Activated CD8-positive, alpha-beta memory T cell treated with anti-CD3 and anti-CD28 coated beads for 48 hours (primary cell): ENCODE data around the gene CYFIP1.

Experiments used
- DNase-seq, 3 experiments: peaks; one replicate each; pipeline ENCODE4 v3.0.0-alpha.2; 2020; ENCODE audit warnings: low read depth in 2 of 3, low spot score in 2 of 3

Gene CYFIP1

DNA sequence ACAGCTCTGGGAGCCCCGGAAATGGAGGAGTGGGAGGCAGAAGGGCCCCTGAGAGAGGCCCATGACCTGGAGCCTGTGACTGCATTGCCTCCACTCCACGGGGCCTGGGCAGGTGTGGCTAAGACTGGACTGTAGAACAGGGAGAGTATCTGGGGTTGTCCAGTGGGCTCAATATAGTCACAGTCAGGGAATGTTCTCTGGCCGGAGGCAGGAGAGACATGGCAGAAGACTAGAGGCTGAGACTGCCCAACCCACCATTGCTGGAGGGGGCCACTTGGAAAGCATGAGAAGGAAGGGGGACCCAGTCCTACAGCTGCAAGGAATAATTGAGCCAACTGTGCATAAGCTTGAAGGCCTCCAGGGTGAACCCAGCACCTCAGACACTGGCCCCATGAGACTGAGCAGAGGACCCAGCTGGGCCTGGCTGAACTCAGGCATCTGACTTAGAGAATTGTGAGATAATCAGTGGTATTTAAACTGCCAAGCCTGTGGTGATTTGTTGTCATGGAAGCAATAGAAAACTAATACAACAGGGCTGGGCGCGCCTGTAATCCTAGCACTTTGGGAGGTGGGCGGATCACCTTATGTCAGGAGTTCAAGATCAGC lies 108.6 kb downstream of the CYFIP1 start:
- no peak for DNase-seq

DNA sequence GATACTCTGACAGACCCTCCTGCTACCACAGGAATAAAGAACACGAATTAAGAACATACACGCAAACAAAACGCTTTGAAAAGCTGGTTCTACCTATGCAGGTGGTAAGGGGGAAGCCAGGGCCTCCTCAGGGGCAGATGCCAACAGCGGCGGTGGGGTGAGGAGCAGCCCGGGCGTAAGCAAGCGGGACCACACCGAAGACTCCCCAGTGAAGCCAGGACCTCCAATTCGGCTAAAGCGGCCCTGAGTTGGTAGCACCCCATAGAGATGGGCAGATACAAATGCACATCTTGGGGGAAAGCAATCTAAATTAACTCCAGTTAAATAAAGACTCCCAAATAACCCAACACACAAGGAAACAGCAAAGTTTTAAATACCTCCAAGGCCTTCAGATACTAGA lies 109.3 kb downstream of the CYFIP1 start:
- DNase-seq, result no peak

DNA sequence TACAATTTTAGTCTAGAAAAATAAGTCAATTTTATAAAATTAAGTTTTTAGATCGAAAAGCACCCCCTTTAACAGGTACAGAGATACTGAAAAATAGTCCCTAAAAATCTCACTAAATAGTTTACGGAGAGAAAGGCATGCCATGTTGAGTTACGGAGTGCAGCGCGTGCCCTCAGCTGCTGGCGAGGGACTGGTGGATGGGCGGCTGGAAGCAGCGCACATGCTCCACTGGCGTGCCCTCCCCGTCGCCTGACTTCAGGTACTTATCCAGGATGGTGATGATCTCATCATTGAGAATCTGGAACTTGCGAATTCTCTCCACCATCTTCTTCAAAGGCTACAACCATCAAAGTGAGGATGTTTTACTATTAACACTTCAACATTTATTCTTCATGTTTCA lies 110.3 kb downstream of the CYFIP1 start:
- DNase-seq, result no peak

DNA sequence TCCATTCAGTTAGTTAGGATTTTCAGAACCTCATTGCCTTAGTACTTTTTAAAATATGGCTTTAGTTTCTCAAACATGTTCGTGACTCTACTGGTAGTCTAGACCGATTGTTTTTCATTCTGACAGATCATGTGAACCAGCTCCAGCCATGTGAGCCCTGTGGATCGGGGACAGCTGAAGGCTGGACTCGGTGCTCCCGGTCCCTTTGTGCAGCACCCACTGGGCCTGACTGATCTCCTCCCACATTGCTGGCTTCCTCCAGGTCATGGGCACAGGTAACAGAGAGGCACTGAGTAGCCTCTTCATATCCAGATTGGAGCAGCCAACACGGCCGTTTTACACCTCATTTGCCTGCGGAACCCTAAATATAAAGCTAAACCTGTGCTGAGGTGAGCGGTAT lies 111.2 kb downstream of the CYFIP1 start:
- no peak for DNase-seq

- no peak for DNase-seq
These were observed 111.7 kb downstream of the CYFIP1 start for GRCh38 chr15:22868495-22868894.

DNA sequence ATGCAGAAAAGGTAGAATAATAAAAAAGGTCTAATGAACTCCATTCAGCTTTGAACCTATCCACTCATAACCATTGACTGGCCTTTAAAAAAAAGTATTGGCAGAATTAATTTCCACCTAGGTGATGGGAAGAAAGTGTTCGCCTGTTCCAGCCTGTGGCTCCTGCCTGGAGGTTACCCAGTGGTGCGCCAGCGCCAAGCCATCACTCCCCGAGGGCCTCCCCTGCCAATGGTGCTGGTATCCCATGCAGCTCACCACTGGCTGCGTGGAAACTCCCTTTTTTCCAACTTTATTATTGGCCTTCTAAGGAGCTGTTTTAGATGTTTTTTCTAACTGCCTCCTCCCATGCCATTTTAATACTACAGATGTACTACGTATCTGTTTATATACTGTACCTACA lies 112.3 kb downstream of the CYFIP1 start:
- DNase-seq, result no peak

GRCh38 chr15:22866079-22866478 lies 114.1 kb downstream of the CYFIP1 start:
- no peak for DNase-seq

DNA sequence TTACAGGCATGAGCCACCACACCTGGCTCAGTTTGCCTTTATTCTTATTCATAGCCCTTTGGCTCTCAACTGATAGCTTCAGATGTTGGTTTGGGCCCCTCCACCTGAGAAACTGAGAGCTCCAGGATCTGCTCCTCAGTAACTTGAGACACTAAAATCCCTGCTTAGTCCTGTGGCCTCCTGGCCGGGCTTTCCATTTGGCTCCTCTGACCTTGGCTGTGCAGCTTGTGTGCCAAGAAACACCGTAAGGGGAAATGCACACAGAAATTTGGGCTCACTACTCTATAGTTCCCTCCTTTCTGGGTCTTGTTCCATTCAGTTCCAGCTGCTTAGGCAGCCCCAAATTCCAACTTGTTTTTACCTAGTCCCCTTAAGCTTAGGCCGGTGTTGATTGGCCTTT lies 116.8 kb downstream of the CYFIP1 start:
- no peak for DNase-seq

- DNase-seq, result no peak
These were observed 119.0 kb downstream of the CYFIP1 start for GRCh38 chr15:22861161-22861560.

GRCh38 chr15:22856659-22857058 lies 123.5 kb downstream of the CYFIP1 start:
- no peak for DNase-seq

DNA sequence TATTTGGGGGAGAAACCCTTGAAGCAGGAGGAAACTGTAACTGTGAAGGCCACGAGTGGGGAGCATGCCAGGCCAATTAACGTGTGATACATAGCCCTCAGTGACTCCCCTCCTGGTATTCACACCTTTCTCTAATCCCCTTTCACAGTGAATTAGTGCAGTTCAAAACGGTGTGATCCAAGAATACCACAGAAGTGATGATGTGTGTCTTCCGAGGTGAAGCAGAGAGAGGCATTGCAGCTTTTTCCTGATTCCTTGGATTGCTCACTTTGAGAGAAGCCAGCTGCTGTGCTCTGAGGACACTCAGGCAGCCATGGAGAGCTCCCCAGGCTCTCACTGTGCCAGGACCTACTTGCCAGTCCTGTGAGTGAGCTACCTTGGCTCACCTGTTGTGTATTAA lies 124.4 kb downstream of the CYFIP1 start:
- no peak for DNase-seq

GRCh38 chr15:22851513-22851912 lies 128.7 kb downstream of the CYFIP1 start:
- no peak for DNase-seq

- no peak for DNase-seq
These were observed 130.1 kb downstream of the CYFIP1 start for GRCh38 chr15:22850055-22850454.

DNA sequence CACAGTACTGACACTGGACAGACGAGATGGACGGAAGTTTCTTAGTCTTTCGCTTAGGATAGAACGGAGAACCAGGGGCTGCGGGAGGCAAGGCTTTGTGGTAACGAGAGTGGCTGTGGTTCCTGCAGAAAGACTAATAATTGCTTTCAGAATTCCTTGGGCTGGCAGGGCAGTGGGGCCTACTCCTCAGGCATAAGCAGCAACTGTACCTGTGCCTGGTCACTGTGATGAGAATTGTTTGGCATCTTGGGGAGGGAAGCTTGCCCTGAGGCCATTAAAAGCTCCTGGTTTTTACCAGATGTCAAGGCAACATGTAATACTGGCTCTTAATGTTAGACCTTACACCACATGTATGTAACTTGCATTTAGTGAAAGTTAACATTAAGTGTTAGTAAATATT lies 134.1 kb downstream of the CYFIP1 start:
- no peak for DNase-seq

GRCh38 chr15:22845289-22845900 lies 134.8 kb downstream of the CYFIP1 start:
- DNase-seq, result no peak

DNA sequence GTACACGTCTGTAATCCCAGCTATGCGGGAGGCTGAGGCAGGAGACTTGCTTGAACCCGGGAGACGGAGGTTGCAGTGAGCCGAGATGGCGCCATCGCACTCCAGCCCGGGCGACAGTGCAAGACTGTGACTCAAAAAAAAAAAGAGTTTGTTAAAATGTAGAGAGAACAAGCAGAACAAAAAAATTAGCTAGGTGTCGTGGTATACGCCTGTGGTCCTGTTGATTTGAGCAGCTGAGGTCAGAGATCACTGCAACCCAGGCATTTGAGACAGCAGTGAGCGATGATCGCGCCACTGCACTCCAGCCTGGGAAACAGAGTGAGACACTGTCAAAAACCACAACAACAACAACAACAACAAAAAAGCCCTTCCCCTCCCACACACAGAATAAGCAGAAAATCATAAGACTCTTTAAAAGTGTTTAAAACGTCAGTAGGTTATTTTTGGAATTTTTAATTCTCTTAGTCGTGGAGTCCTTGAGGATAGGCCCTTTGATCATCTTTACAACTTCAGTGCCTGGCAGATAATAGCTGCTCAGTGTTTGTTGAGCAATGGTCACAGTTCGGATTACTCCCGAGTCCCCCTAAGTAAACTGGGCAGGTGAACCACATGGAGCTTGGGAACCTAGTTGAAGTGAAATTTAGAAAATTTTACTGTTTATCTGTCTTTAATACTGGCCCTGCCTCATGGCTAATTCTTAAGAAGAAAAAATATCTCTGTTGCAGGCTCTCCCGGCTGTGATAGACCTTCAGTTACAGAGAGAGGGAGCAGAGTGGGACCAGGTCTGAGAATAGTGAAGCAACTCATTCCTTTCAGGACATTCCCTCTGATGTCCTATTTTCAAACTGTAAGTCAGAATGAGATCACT lies 135.5 kb downstream of the CYFIP1 start:
- no peak for DNase-seq

DNA sequence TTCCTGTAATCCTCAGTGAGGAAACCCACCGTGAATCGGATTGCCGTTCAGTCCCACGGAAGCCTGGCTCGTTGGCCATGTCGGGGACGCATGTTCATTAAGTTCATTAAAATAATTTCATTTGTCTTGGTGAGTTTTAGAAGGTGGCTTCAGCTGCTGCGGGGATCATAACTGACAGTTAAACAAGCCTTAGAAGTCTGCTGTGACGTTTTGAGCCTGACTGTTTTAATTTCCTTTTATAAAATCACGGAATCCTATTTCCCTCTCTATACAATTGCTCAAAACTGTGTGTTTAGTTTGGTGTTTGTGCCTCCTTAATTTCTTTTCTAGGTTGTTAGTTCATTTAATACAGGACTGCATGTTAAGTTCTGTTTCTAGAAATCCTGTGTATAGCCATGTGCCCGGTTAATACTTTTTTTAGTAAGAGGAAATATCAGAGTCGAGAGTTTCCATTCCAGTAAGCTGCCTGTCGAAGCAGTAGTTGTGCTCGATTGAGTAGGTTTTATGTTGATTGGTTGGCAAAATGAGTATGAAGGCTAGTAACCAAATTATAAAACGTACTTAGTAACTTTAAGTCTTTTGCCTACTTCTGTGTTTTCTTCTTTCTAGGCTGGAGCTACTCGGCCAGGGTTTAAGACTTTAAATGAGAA lies 141.0 kb downstream of the CYFIP1 start:
- no peak for DNase-seq

GRCh38 chr15:22838292-22839042 lies 141.7 kb downstream of the CYFIP1 start, which contains the start of gene NIPA2:
TSS of gene NIPA2 (plus strand) at chr15:22838666. CDS start at chr15:22851732, 13,066 bp downstream.
- peak; percentile 98 to 99 (median 98) for DNase-seq

DNA sequence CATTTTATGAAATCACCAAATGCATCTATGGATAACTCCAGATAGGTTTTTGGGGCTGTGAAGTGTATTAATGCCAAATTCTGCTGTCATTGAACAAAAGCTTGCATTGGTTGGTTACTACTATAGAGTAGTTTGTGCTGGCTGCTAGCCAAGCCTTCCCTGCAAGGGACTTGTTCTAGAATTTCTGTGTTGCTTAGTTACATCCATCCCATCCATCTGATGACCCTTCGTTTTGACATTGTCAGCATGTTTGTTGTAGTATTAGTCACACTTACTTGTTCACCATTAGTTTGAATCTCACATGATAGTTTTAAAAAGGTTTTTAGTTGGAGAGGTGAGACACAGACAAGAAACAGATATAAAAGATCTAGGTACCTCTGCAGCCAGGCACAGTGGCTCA lies 148.7 kb downstream of the CYFIP1 start:
- DNase-seq, result no peak

- DNase-seq, result no peak
These were observed 153.0 kb downstream of the CYFIP1 start for GRCh38 chr15:22827125-22827524.
